Forelimb muscle (tissue), 1 donor: ENCODE data around the gene CHRNG. TPM values are rescaled to one million over a fixed set of nuclear protein-coding genes. Genes with fewer than 3 reads are reported as not detected.
"Not testable (repeated sequence)": the region's sequence is repeated elsewhere in the genome, so short reads cannot be mapped to it uniquely, and the experiment has no call there.

Experiments
- DNase-seq: peaks from one replicate; pipeline ENCODE4 v3.0.0-alpha.2; 2013; ENCODE audit warnings: low read depth
- polyA plus RNA-seq: library from polyadenylated mRNA; unstranded; fragments of 120-200 nt; gene quantifications from one replicate; pipeline ENCODE4 v1.2.1, GENCODE V29; 2013; ENCODE audit not compliant: insufficient read length

Gene CHRNG
- polyA plus RNA-seq, 1 donor, result 160 TPM

GRCh38 chr2:232527905-232528470, 11.5 kb upstream of the CHRNG start:
- DNase-seq, result no peak

- DNase-seq, result no peak
Measured at GRCh38 chr2:232528746-232529460, 10.6 kb upstream of the CHRNG start.

DNA sequence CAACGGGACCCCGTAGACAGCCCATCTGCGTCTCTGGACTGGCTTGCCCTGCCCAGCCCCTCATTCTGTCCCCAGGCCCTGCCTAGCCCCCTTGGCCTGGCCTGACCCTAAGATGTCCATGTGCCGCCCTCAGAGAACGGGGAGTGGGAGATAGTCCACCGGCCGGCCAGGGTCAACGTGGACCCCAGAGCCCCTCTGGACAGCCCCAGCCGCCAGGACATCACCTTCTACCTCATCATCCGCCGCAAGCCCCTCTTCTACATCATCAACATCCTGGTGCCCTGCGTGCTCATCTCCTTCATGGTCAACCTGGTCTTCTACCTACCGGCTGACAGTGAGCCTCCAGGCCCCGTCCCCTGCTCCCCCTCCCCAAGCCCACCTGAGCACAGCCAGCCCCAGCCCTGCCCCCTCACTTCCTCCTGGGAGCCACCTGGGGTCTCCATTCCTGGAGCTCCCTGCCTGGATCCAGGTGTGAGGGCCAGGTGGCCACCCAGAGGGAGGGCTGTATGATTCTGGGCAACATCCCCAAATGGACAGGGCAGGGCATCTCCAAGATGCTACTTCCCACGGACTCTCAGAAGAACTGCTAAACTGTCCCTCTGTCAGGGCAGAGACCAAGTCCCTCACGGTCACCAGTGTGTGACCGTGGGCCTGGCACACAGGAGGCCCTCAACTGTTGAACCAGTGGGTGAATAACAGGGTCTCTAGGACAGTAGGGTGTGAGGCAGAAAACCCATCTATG, 9.5 kb upstream of the CHRNG start:
- no peak for DNase-seq

- no peak for DNase-seq
Measured at GRCh38 chr2:232530626-232531260, 8.7 kb upstream of the CHRNG start.

DNA sequence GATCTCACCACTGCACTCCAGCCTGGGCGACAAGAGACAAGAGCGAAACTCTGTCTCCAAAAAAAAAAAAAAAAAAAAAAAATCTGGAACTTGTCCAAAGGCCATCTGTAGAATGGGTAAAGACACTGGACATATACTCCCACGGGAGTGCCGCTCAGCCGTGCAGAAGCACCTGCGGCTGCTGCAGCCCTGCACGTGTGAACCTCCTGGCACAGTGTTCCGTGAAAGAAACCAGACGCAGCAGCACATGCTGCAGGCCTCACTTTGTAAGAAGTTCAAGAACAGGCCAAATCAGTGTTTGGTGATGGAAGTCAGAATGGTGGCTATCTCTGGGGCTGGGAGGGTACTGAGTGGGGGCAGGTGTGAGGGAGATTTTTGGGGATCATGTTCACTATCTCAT, 7.1 kb upstream of the CHRNG start:
- no peak for DNase-seq

GRCh38 chr2:232532821-232533220, 6.7 kb upstream of the CHRNG start:
- DNase-seq, result not testable (repeated sequence)

- no peak for DNase-seq
Measured at GRCh38 chr2:232533944-232534710, 5.4 kb upstream of the CHRNG start.

GRCh38 chr2:232534940-232535651, 4.4 kb upstream of the CHRNG start:
- no peak for DNase-seq

GRCh38 chr2:232535761-232536530, 3.5 kb upstream of the CHRNG start:
- DNase-seq, result no peak

DNA sequence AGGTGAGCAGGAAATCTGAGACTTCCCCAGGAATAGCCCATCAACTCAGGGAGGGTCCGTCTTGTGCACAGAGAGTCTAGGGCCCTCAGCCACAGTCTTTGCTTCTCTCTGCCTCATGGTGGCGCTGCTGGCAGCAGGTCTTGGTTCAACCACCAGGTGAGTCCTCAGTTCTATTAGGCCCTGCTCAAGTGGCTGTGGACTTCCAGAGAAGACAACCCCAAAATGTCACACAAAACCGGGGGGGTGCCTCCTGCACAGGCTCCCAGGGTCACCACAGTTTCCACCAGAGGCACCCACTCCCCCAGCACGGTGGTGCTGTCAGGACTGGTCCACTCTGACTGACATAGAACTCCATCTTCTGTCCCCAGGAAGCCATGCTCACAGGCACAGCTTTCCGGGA, 2.4 kb upstream of the CHRNG start:
- no peak for DNase-seq

DNA sequence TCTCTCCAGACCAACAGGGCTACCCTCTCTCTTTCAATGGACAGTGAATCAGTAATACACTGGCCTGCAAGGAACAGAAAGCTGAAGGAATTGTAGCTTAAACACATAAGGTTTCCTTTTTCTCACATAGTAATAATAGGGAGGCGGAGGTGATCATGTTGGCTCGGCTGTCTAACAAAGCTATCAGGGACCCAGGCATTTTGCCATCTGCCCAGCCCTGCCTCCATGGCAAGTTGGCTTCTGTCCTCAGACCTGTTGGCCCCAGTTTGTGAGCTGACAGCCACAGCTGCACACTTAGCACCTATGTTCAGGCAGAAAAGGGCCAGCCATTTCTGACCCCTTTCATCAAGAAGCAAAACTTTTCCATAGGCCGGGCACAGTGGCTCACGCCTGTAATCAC, 2.0 kb upstream of the CHRNG start:
- no peak for DNase-seq

- no peak for DNase-seq
Measured at GRCh38 chr2:232538671-232539070, 821 bp upstream of the CHRNG start.

DNA sequence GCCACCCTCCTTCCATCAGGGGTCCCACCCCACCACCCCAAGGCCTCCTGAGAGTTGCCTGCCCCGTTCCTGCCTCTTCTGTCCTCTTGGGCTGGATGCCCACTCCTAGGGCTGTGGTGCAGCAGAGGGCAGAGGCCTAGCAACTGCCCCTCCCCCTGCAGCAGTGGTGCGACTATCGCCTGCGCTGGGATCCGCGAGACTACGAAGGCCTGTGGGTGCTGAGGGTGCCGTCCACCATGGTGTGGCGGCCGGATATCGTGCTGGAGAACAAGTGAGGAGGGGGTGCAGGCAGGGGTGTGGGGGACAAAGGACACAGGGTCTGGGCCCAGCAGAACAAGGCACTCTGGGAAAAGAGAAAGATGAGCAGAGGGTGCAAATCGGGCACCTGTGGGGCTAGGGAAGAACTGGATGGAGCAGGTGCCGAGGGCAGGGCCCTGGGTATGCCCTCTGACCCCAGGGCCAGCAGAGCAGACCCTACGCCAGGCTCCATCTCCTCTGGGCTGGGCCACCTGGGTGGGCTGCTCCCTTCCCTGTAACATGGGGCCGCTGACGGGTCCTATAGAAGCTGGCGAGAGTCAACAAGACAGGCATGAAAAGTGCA, 1.0 kb downstream of the CHRNG start:
- DNase-seq, result no peak

GRCh38 chr2:232541195-232541960, 1.9 kb downstream of the CHRNG start:
- DNase-seq, result no peak

- DNase-seq, result no peak
Measured at GRCh38 chr2:232541961-232542714, 2.6 kb downstream of the CHRNG start.

- DNase-seq, result no peak
Measured at GRCh38 chr2:232542715-232543467, 3.4 kb downstream of the CHRNG start.

- DNase-seq, result no peak
Measured at GRCh38 chr2:232543491-232543890, 4.0 kb downstream of the CHRNG start.
